Stimulated activated CD4-positive, alpha-beta T cell treated with anti-CD3 and anti-CD28 coated beads, Interleukin-2, amount 100 ng/mL, for 24 hours (primary cell): ENCODE results near the gene CPVL.
"Not testable (repeated sequence)": the region's sequence is repeated elsewhere in the genome, so short reads cannot be mapped to it uniquely, and the experiment has no call there.

ENCODE experiments used
- DNase-seq, 2 donors: peaks; one replicate each; pipeline ENCODE4 v3.0.0-alpha.2; 2020

CPVL gene

DNA sequence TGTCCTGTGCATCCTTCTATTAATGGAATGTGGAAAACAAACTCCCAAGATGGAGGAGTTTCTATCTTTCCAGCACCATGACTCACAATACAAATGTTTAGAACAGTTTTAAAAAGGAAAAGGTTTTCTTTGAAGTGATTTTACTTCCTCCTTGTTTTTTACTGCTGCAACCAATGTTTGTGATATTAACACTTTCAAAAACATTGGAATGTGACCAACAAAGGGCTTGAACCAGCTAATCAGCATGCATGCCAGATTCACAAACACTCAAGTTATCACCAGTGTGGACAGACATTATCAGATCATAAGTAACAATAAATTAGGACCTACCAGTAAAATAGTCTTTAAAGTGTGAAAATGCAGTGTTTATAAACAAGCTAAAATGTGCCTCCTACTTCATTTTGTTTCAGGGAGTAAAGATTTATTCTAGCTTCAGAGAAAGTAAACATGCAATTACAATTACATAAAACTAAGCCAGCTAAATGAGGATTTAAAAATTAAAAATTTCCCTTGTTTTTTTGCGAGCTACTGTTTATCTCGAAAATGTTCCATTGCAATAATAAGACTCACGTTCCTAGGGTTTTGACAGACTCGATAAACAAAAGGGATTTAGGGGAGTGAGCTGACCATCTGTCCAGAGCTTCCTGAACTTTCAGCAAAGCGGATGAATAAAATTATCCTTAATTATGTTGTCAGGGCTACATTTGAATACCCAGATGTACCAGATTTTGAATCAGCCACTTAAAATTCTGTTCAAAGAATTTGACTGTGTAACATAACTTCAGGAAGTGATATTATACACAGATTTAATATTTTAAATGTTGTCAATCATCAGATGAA is 29.8 kb downstream of the CPVL start:
- no peak for DNase-seq

DNA sequence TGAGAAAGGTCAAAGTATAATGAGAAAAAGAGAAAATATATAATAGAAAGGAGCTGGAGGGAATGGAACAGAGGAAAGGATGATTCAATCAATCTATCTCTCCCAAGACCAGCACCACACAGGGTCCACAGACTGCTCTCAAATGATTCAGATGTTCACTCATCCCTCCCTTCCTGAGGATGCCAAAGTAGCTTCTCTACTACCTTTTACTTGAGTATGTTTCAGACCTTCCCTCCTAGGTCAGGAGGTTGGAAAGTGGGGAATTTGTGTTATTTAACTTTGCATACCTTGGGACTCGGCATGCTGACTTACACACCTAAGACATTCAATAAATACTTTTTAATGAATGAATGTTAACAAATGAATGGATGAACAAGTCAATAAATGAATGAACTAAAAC is 30.6 kb downstream of the CPVL start:
- DNase-seq = no peak

DNA sequence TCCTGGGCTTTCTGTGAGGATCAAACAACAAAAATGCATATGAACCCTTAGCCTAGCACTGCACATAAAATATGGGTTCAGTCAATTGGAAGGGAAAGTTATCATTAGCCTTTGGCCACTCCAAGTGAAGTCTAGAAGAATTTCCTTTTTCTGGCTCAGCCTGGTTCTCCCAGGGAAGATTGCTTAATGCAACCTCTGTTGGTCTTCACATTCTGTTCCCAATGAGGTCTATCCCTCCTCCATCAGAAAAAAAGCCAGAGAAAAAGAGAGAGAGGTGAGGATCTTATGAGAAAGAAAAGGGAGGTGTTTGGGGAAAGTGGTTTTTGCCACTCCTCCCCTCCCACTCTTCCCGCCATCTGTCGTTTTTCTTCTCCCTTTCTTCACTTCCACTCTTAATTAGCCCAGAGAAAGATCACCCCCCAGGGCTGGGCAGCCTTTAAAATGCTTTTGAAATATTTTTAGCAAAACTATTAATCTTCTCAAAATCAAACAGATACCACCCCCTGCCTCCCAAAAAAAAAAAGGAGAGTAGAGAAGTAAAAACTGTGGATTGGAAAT is 31.1 kb downstream of the CPVL start:
- no peak for DNase-seq

DNA sequence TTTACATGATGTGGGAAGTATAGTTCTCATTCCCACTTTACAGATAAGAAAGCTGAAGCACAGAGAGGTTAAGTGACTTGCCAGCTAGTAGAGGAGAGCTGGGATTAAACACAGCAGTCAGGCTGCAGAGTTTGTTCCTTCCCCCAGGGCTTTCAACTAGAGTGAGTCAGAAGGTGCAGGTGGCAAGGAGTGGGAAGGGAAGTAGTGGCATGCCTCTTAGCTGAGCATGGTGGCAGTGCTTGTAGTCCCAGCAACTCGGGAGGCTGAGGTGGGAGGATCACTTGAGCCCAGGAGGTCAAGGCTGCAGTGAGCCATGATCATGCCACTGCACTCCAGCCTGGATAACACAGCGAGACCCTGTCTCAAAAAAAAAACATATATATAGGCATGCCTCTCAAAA is 32.1 kb downstream of the CPVL start:
- not testable (repeated sequence) for DNase-seq

DNA sequence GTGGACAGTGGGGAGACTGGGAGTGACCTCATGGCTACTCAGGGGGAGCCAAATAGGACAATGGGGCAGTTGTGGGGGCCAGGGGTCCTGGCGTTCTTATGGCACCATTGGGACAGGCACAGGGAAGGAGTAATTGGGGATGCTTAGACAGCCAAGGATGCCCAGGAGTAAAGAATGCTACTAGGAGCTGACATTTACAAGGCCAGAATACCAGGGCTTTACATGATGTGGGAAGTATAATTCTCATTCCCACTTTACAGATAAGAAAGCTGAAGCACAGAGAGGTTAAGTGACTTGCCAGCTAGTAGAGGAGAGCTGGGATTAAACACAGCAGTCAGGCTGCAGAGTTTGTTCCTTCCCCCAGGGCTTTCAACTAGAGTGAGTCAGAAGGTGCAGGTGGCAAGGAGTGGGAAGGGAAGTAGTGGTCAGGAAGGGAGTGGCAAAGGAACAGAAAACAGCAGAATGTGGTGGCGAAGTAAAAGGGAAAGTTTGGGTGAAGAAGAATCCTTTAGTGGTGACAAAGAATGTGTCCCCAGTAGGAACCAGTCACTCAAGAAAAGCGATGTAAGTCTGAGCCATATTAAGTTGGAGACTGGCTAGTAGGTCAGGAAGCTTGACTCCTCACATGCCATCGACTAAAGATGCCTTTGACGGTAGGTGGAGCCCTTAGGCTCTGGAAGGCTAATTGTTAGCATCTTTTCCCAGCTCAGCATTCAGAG is 32.8 kb downstream of the CPVL start:
- no peak for DNase-seq

DNA sequence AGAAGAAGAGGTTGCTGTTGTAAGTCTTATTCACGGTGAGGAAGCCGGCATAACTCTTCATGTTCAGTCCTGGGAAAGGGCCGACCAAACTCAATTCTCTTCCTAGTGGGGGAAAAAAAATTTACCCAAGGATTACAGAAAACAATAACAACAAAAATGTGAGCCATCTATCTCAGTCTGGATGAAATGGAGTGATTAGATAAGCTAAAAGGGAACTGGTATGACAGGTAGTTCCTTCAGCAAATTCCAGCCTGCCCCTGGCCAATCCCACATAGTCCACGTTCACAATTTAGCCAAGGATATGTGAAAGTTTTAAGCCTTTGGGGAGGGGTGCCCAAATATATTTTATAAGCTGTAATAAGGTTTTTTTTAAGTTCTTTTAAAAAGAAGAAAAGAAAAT is 33.6 kb downstream of the CPVL start:
- DNase-seq = no peak

DNA sequence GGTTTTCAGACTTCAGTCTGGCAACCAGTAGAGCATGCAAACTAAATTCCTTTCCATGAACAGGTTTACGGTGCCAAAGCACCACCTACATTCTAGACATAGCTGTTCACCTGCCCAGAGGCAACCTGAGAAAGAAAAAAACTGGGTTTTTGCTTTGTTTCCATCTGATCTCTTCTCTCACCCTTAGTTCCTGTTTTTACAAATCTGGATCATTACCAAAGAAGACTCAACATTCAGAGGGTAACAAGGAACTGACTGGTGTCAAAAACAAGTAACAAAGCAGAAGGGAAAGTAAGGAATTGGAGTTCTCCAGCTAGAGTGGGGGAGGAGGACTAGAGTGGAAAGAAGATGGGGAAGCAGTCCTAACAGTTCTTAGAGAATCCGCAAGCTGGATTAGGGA is 36.4 kb downstream of the CPVL start:
- no peak for DNase-seq

DNA sequence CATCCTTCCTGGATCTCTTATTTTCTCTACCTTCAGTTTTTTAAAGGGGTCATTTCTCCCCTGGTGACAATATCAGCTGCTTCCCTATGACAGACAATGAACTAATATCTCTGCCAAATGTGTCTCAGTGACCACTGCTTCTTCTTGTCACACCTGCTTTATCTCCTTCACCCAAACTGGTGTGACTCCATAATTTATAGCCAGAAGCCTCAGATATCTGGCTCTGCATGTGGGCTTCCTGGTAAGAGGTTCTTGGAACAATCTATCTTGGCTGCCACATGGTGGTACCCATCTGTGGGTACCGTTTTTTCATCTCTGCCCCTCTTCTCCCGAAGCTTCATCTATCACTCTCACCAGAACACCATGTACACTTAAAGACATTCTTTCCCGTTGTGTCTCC is 37.0 kb downstream of the CPVL start:
- no peak for DNase-seq

DNA sequence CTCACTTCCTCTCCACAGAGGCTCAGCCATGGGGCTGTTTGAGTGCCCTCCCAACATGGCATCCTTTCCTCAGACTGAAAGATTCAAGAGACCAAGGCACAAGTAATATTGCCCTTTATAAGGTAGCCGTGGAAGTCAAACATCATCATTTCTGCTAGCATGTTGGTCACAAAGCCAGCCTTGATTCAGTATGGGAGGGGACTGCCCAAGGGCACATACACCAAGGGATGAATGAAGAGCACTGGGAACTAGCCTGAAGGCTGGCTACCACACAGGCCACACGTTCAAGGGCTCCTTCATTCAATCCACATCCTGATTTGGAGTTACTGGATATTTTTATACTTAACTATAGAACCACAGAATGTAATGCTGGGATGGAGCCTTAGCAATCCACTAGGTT is 39.3 kb downstream of the CPVL start:
- no peak for DNase-seq

DNA sequence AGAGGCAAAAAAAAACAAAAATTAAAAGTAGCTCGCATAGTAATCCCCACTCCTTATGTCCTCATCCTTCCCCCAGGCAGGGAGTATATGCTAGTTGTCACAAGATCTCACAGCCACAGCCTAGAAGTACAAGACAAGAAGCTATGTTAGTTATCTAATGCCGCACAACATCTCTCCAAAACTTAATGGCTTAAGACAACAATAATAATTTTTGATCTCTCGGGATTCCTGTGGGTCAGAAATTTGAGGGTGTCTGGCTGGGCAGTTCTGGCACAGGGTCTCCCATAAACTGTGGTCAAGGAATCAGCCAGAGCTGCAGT is 39.7 kb downstream of the CPVL start:
- no peak for DNase-seq

DNA sequence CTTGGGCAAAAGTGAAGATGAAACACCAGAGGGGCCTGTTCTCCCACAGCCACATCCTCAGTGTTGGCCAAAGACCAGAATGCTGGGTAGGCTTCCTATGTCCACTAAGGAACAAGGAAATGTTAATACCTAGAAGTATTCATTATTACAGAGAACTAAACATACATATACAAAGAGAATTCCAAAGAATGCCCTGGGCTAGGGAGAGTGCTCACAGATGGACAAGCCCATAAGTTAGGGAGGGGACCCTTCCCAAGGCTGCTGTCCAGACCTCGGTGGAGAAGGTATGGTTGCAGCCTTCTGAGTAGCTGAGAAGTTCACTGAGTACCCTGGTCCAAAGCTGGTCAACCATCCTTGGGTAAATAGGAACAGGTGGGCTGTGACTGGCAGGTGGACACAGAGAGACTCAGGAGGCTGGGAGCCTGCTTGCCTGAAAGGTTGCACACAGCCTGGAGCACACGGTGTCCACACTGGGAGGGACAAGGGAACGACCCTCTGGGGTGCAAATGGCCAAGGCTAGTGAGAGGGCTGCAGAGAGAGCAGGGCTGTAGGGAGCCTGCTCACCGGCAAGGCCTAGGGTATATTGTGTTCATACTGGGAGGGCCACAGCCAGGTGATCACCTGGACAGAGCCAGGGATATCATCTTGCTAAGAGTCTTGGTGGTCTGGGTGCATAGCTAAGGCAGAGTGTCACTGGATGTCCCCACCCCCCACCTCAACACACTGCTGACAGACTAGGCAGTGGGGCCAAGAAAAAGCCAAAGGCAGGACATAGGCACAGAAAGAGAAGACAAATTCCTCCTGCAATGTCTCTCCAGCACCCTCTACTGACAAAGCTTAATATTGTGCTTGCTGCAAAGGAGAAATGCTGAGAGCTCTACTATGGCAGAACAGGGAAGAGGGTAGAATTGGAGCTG is 40.3 kb downstream of the CPVL start:
- DNase-seq = peak in 1 of 2 donors; percentile 1

DNA sequence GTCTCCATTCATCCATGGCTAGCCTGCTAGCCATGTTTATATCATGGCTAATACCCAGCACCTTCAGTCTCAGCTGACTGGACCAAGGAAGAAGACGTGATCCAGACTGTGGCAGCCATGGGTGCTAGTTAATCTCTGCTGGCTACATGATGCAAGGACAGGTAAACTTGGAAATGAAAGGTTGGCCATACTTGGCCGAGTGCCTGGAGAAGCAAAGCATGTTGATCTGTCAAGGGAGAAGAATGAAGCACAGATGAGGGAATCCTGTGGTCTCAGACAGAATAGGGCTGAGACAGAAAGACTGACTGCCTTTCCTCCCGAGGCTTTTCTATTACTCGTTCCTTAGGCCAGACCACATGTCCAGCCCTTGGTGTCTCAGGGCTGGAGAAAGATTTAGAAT is 41.1 kb downstream of the CPVL start:
- no peak for DNase-seq

DNA sequence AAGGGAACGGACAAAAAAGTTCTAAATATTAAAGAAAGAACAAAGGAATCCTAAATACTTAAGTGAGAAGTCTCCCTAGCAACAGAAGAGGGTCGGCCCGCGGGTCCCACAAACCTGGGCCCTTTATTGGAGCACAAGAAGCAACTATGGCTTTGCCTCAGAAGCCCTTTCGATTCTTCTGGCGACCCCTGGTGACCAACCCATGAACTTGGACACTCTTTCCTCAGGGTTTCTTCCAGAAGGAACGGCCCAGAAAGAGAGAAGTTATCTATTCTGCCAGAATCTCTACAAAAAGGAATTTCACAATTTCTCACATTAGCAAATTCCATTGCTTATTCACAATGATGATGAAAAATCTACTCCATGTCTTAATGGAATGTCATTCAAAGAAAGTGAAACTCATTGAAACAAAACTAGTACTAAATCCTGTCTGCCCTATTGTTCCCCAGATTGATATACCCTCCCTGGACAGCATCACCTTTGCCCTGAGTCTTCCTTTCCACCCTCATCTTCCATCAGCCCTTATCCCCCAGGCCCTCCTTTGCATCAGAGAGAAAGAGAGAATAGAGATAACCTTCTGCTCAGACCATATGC is 43.7 kb downstream of the CPVL start:
- DNase-seq = peak in 1 of 2 donors; percentile 39

DNA sequence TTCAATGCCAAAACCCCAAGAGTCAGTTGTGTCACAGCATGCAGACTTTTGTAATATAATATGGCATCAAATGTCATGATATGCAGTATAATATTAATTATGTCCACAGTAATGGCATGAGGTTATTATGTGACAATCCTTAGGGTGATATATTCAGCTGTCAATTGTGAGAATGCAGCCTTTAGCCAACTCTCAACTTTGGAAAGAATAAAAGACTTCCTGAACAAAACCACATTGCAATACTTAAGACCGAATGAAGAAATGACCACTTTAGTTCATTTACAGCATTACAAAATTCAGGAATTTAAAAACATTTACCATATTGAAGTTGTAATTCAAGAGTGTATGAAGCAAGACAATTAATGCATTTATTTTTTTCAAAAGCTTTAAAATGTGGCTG is 45.4 kb downstream of the CPVL start:
- no peak for DNase-seq

DNA sequence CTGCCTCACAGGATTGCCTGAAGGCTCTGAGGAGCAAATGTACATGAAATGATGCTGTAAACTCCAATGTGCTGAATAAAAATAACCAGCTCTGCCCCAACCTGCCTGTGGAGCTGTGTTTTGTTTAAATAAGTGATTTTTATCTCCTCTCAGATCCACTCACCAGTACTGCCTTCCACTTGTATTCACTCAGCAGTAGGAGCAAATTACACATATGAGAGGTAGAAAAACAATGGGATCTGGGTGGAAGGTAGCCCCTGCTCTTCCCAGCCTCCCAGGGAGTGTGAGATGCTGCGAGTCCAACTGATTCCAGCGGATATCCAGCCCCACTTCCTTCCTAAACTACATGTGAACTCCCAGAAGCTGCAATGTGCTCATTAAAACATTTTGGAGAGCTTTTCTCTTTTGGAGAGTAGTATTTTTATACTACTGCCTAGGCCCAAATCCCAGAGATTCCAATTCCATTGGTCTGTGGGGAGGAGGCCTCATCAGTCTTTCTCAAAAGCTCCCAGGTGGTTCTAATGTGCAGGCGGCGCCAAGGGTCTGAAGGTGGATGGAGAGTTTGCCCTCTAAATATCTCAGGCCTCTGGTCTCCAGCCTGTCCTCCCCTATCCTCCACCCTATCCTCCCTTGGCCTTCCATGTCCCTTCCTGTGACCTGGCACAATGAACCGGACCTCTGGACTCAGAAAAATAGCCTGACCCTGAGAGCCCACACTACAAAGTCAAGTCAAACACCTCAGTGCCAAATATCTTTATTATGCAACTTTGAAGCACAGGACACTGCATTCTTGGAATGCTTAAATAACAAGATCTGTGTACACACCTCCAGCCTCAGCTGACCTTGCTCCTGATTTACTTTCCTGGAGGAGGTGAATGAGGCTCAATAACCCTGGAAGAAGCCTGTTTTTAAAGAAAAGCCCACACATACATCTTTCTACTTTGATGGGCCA is 46.2 kb downstream of the CPVL start:
- no peak for DNase-seq

DNA sequence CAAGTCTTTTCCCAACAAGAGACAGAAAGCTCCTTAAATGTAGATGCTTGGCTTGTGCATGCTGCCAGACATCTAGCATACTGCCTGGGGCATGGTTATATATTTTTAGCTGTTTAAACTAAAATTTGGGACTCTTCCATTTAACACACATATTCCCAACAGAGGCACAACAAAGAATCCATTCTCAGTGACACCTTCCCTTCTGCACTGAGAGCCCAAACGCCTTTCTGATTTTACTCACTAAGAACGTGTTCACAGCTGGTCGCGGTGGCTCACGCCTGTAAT is 49.9 kb downstream of the CPVL start:
- no peak for DNase-seq

DNA sequence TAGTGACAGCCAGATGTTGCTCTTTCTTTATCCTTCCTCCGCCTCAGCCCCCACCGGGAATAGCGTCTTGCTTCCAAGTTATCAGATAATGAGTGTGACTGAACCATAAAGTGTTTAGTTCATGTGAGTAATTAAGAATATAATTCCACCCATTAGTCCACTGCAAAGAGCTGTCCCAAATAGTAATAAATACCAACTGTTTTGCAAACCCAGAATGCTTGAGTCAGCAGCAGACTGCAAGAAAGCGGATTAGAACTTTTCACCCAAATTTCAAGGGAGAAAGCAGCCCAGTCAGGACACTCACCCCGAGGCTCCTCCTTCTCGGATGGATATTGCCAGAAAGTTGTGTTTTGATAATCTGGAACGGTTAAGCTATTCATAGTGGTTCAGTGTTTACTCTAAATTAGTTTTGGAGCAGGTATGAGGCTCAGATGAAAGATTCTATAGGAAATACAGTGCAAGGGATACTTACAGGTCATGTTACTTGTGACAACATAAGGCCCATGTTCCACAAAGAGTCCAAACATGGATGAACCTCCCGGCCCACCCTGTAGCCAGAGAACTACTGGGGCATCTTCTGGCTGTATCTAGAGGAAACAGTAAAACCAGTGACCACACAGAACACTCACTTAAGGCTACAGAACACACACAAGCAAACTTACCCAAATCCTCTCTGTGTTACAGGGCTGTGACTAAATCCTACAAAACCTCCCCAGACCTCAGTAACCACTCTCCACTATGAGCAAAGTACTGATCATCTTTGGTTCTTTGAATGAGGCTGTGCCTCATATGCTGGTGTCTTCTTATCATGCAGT is 50.5 kb downstream of the CPVL start:
- DNase-seq = no peak

DNA sequence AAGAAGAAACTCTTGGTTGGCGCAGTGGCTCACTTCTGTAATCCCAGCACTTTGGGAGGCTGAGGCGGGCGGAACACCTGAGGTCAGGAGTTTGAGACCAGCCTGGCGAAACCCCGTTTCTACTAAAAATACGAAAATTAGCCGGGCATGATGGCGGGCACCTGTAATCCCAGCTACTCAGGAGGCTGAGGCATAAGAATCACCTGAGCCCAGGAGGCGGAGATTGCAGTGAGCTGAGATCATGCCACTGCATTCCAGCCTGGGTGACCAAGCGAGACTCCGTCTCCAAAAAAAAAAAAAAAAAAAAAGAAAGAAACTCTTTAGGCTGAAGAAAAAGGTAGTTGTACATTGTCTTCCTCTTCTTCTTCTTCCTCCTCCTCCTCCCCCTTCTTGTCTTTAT is 53.2 kb downstream of the CPVL start:
- DNase-seq = not testable (repeated sequence)

DNA sequence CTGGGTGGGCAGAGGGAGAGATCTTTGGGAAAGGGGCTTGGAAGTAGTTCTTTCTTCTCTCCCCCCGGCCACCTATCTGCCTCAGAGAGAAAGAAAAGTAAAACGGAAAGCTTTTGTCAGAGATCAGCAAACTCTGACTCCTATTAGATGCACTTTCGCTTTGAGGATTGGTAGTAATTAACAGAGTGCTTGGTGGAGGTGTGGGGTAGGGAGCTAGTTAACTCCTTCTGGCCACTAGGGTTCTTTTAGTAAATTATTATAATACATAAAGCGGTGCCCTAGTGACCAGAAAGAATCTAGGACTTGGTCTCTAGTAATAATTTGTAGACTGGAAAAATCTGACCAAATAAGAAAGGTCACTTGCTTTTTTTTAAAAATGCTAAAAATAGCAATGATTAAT is 54.6 kb downstream of the CPVL start:
- no peak for DNase-seq

DNA sequence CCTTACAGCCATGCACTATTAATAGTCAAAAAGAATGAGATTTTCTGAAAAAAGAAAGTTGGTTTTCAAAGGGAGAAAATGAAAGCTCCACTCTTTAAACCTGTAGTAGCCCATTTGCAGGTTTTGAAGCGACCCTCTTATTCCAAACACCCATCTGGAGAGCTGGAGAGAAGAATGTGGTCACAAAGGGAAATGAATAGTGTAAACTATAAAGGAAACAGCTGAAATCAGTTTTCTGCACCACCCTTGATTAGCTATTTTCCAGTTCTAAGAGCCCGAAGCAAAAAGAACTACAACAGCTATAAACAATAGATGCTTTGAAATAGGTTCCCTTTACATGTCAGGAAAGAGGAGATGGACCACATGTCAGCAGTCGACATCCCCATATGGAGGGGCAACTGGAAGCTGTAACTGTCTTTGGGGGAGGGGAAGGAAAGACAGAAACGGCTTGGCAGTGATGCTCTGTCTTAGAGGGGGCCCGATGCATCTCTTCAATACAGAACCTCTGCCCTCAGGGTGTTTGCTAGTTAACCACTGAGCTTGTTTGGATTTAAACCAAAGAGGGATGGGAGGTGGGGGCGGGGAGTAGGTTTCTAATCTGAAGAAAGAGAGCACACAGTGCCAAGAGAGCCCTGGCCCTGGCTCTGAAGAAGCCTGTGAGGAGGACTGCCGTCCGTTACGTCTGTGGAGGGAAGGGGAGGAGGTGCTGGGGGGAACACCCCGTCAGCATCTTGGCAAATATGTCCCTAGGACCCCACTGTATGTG is 55.3 kb downstream of the CPVL start:
- no peak for DNase-seq
